ENCODE results near the gene ACSF2. TPM values are rescaled to one million over a fixed set of nuclear protein-coding genes. Genes with fewer than 3 reads are reported as not detected.

Gene ACSF2
- total and polyA plus RNA-seq, 2 of the 13 experiments (the other 11 are each of a cell fraction or from before 2014, with no cell fraction given) = 87.3 to 109 TPM

DNA sequence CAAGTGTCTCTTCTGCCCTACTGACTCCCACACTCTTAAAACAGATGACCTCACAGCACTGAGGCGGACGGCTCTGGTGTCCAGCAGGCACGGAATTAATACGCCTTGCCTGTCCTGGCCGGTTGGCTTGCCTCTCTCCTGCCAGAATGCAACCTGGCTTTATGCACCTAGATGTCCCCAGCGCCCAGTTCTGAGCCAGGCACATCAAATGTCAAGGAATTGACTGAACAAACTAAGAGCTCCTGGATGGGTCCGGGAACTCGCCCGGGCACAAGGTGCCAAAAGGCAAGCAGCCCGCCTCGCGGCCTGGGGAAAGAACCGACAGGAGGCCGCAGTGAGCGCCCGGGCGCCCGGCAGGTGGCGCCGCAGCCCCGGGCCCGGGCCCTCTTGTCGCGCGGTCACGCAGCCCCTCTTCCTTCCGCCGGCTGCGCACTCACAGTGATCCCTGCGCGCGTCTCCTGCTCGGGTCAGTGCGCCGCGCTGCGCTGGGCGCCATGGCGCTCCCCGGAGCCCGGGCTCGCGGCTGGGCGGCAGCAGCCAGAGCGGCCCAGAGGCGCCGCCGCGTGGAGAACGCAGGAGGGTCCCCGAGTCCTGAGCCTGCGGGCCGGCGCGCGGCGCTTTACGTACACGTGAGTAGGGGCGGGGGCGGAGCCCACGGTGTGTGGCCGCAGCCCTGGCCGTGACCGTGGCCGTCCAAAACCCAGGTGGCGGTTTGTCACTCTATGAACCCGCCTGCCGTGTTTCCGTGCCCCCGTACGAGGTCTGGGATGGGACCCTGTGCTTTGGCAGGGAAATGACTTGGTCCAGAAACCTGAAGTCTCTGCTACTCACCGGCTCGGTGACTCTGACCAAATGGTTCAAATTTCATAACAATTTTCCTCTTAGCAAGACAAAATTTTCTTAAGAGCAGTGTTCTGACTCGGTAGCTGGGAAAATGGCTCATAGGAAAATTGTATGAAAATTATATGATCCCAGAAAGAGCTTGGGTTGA lies 52.7 kb downstream of the ACSF2 start, which contains the start of gene RSAD1 (continued):
- TF ChIP-seq U2AF2 (IDR thresholded peaks at IDR 0.05; ENCODE audit: low read depth, low read length) (peak; percentile 30; the same call in 1 of the 2 replicates), CC2D1A (CRISPR knock-in tag; IDR thresholded peaks at IDR 0.05) (no peak), ARNT2 (CRISPR knock-in tag; IDR thresholded peaks at IDR 0.05; ENCODE audit: low read depth) (peak; percentile 98), ZNF230 (CRISPR knock-in tag; IDR thresholded peaks at IDR 0.05) (peak; percentile 94), ZFP41 (CRISPR knock-in tag; IDR thresholded peaks at IDR 0.05; ENCODE audit: borderline replicate concordance) (peak; percentile 73; the same call in 1 of the 2 replicates), ZIK1 (CRISPR knock-in tag; IDR thresholded peaks at IDR 0.05; ENCODE audit: borderline replicate concordance, low read depth) (peak; percentile 88; the same call in 1 of the 2 replicates), ZNF678 (CRISPR knock-in tag; IDR thresholded peaks at IDR 0.05) (peak; percentile 83; the same call in 1 of the 2 replicates), NR3C1 (CRISPR knock-in tag; IDR thresholded peaks at IDR 0.05) (no peak), NKX3-1 (CRISPR knock-in tag; IDR thresholded peaks at IDR 0.05) (0 out of 2 replicates have a peak, but pooled peaks have one; percentile 55), SMARCC2 (IDR thresholded peaks at IDR 0.05) (no peak), ZNF235 (CRISPR knock-in tag; IDR thresholded peaks at IDR 0.05; ENCODE audit: borderline replicate concordance) (peak; percentile 95), AGO1 (IDR thresholded peaks at IDR 0.05; ENCODE audit: low read depth, low read length, poor library complexity, severe bottlenecking) (peak; percentile 87), TMF1 (CRISPR knock-in tag; IDR thresholded peaks at IDR 0.05; ENCODE audit: low read depth) (peak; percentile 76; the same call in 1 of the 2 replicates), FOSL2 (CRISPR knock-in tag; IDR thresholded peaks at IDR 0.05) (peak; percentile 46), CCDC6 (CRISPR knock-in tag; IDR thresholded peaks at IDR 0.05) (peak; percentile 94)
- TF ChIP-seq, protein P1, sequence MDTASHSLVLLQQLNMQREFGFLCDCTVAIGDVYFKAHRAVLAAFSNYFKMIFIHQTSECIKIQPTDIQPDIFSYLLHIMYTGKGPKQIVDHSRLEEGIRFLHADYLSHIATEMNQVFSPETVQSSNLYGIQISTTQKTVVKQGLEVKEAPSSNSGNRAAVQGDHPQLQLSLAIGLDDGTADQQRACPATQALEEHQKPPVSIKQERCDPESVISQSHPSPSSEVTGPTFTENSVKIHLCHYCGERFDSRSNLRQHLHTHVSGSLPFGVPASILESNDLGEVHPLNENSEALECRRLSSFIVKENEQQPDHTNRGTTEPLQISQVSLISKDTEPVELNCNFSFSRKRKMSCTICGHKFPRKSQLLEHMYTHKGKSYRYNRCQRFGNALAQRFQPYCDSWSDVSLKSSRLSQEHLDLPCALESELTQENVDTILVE (CRISPR knock-in tag; IDR thresholded peaks at IDR 0.05) = no peak; the same call in none of the 2 replicates
- TF ChIP-seq, protein P2, sequence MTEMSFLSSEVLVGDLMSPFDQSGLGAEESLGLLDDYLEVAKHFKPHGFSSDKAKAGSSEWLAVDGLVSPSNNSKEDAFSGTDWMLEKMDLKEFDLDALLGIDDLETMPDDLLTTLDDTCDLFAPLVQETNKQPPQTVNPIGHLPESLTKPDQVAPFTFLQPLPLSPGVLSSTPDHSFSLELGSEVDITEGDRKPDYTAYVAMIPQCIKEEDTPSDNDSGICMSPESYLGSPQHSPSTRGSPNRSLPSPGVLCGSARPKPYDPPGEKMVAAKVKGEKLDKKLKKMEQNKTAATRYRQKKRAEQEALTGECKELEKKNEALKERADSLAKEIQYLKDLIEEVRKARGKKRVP (CRISPR knock-in tag; IDR thresholded peaks at IDR 0.05) = no peak; a peak in 1 of 4 replicates
- TF ChIP-seq, protein P3, sequence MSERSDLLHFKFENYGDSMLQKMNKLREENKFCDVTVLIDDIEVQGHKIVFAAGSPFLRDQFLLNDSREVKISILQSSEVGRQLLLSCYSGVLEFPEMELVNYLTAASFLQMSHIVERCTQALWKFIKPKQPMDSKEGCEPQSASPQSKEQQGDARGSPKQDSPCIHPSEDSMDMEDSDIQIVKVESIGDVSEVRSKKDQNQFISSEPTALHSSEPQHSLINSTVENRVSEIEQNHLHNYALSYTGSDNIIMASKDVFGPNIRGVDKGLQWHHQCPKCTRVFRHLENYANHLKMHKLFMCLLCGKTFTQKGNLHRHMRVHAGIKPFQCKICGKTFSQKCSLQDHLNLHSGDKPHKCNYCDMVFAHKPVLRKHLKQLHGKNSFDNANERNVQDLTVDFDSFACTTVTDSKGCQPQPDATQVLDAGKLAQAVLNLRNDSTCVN (CRISPR knock-in tag; IDR thresholded peaks at IDR 0.05; ENCODE audit: borderline replicate concordance) = no peak; the same call in 1 of the 2 replicates
- TF ChIP-seq, protein P4, sequence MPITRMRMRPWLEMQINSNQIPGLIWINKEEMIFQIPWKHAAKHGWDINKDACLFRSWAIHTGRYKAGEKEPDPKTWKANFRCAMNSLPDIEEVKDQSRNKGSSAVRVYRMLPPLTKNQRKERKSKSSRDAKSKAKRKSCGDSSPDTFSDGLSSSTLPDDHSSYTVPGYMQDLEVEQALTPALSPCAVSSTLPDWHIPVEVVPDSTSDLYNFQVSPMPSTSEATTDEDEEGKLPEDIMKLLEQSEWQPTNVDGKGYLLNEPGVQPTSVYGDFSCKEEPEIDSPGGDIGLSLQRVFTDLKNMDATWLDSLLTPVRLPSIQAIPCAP (CRISPR knock-in tag; IDR thresholded peaks at IDR 0.05; ENCODE audit: low read depth) = 0 out of 2 replicates have a peak, but pooled peaks have one; percentile 50
- TF ChIP-seq, protein P5, sequence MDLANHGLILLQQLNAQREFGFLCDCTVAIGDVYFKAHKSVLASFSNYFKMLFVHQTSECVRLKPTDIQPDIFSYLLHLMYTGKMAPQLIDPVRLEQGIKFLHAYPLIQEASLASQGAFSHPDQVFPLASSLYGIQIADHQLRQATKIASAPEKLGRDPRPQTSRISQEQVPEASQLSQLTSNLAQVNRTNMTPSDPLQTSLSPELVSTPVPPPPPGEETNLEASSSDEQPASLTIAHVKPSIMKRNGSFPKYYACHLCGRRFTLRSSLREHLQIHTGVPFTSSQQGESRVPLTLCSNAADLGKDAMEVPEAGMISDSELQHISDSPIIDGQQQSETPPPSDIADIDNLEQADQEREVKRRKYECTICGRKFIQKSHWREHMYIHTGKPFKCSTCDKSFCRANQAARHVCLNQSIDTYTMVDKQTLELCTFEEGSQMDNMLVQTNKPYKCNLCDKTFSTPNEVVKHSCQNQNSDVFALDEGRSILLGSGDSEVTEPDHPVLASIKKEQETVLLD (CRISPR knock-in tag; IDR thresholded peaks at IDR 0.05; ENCODE audit: low read depth) = peak; percentile 91
- TF ChIP-seq, protein P6, sequence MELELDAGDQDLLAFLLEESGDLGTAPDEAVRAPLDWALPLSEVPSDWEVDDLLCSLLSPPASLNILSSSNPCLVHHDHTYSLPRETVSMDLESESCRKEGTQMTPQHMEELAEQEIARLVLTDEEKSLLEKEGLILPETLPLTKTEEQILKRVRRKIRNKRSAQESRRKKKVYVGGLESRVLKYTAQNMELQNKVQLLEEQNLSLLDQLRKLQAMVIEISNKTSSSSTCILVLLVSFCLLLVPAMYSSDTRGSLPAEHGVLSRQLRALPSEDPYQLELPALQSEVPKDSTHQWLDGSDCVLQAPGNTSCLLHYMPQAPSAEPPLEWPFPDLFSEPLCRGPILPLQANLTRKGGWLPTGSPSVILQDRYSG (CRISPR knock-in tag; IDR thresholded peaks at IDR 0.05) = peak; percentile 78; the same call in 1 of the 2 replicates

All from HepG2 (cell line).